Adrenal gland (tissue), 12 donors: ENCODE measurements around the gene FBXL17. TPM values are rescaled to one million over a fixed set of nuclear protein-coding genes. Genes with fewer than 3 reads are reported as not detected.

Experiments
- DNase-seq, 7 donors: peaks; one replicate each; pipeline ENCODE4 v3.0.0-alpha.2; 2019 to 2020
- H3K27ac ChIP-seq, 5 donors: fragments of 200-600 bp; sonication (generic) in 4 of 5; 1 replicate in 3 of 5; 2 replicates in 2 of 5; pipeline versions ENCODE4 v1.5.1 to v1.8.0; 2016 to 2020; ENCODE audit warnings: mild to moderate bottlenecking in 1 of 5
- H3K27me3 ChIP-seq: fragments of 200-600 bp; 2 replicates; pipeline ENCODE4 v1.8.0; 2021
- H3K36me3 ChIP-seq, 2 donors: fragments of 200-600 bp; replicated peaks in 1 of 2; 1 replicate in 1 of 2; 2 replicates in 1 of 2; pipeline versions ENCODE4 v1.5.1 to v1.8.0; 2018 to 2022
- H3K4me1 ChIP-seq, 2 donors: fragments of 200-600 bp; replicated peaks in 1 of 2; 1 replicate in 1 of 2; 2 replicates in 1 of 2; pipeline versions ENCODE4 v1.5.1 to v1.8.0; 2018 to 2021
- H3K4me3 ChIP-seq, 4 donors: fragments of 200-600 bp; sonication (generic) in 3 of 4; one replicate each; pipeline ENCODE4 v1.5.1; 2016 to 2018
- H3K9me3 ChIP-seq, 3 donors: fragments of 200-600 bp; sonication (generic) in 1 of 3; replicated peaks in 1 of 3; 1 replicate in 2 of 3; 2 replicates in 1 of 3; pipeline versions ENCODE4 v1.5.1 to v1.8.0; 2016 to 2021
- POLR2A ChIP-seq, 2 donors: fragments of 450-650 bp; IDR thresholded peaks; one replicate each; pipeline ENCODE4 v1.6.1; 2017; ENCODE audit warnings: antibody characterized with exemption in 2 of 2, mild to moderate bottlenecking in 2 of 2, moderate library complexity in 1 of 2
- WGBS, 4 donors: extraction: QIAGEN DNeasy Blood & Tissue Kit in 2 of 4; methylation state at CpG; one replicate each; pipeline versions ENCODE4 v1.1.5 to v1.1.7; 2013 to 2017; 5-methylcytosine and 5-hydroxymethylcytosine counted together
- intact Hi-C, 2 donors: fragments of 100-400 bp; cut with DNase I; formaldehyde crosslinking; loops; one replicate each; pipeline versions ENCODE4 v1.14.1 to v1.15.0; 2022 to 2023
- polyA plus RNA-seq, 3 donors: library from polyadenylated mRNA; stranded (reverse); fragments of 200-250 nt in 2 of 3; fragments of 350-450 nt in 1 of 3; fragmentation: Illumina TruSeq in 1 of 3; extraction: RNeasy Lipid Tissue Mini Kit (QIAGEN cat#74804) in 1 of 3; gene quantifications; one replicate each; pipeline ENCODE4 v1.2.3, GENCODE V29; 2013 to 2014
- total RNA-seq, 9 donors: library from RNA; depleted of rRNA in 4 of 9; stranded (reverse); fragments of >200 nt in 4 of 9; fragments of 120-200 nt in 1 of 9; fragmentation: NEBNext Ultra II Directional in 1 of 9; extraction: Animal tissue kit (Norgen Biotek cat#: 25700) in 1 of 9; gene quantifications; one replicate each; pipeline versions ENCODE4 v1.1.0 to v1.2.4, GENCODE V29; 2013 to 2023
- TF ChIP-seq, protein P1 (sequence below), 6 experiments: fragments of 450-650 bp in 4 of 6; fragments of 200-600 bp in 2 of 6; sonication (generic) in 1 of 6; IDR thresholded peaks; 1 replicate in 5 of 6; 2 replicates in 1 of 6; pipeline versions ENCODE4 v1.5.1 to v1.8.0; 2016 to 2021; ENCODE audit warnings: antibody characterized with exemption in 6 of 6, mild to moderate bottlenecking in 2 of 6, moderate library complexity in 1 of 6
- donor health status: healthy with polysubstance abuse.
- donor health status: Bipolar disorder and iron deficiency.
- donor health status: DM: yes; HTN: yes; CAD: no.
- donor health status: DM: no; HTN: no; CAD: no.
- donor health status: DM: no; HTN: no; CAD: no.
- donor health status: DM: yes; HTN: yes; CAD: no.

FBXL17 gene
- total and polyA plus RNA-seq, 12 donors, result 4.4 to 29.4 (median 21.3) TPM

DNA sequence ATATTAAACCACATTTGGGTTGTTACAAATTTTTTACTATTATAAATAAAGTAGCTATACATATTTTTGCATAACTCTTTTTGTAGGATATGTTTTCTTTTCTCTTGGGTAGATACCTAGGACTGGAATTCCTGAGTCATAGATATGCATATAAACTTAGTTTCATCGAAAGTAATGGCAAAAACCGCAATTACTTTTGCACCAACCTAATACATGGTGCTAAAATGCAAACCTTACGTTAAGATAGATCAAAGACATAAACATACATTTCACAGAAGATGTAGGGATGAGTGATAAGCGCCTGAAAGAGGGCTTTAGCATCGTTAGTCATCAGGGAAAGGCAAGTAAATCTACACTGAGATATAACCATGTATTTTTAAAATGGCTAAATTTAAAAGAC, 532.8 kb downstream of the FBXL17 start:
- TF ChIP-seq POLR2A (IDR thresholded peaks at IDR 0.05), result no peak
- Histone ChIP-seq H3K27me3 (no peaks in the 10 kb centered on the region), H3K36me3 (no peaks in the 10 kb centered on the region), H3K9me3 (no peaks in the 10 kb centered on the region), H3K4me1 (no peaks in the 10 kb centered on the region), H3K27ac (no peak overlapping the region), H3K4me3 (no peak overlapping the region)
- no peak for DNase-seq
- intact Hi-C loops, result no loop called here
- WGBS, 4 donors, result 91 to 93% (median 93%) methylated on average over 5 of the region's 5 CpGs

DNA sequence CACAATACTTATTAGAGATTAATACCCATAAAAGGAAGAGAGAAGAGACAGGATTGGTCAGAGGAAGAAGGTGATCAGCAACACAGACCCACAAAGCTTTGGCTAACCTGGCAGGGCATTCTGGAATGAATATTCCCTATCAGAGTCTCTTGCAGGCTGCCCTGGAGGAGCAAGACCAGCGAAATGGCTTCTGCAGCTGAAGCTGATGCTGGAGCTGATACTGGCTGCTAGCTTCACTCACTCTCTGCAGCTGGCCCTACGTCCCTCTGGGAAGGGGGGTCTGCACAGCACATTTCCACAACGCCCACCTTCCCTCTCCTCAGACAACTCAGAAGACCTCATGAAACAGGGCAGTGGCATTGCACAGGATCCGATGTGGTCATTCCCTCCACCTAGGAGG, 541.3 kb downstream of the FBXL17 start:
- no peaks in the 10 kb centered on the region for H3K36me3 ChIP-seq
- WGBS, 4 donors, result 79 to 89% (median 81%) methylated on average over 3 to 4 of the region's 4 CpGs
- no peak overlapping the region for H3K4me3 ChIP-seq
- no peak for DNase-seq
- no peak overlapping the region for H3K27ac ChIP-seq
- TF ChIP-seq, protein P1, sequence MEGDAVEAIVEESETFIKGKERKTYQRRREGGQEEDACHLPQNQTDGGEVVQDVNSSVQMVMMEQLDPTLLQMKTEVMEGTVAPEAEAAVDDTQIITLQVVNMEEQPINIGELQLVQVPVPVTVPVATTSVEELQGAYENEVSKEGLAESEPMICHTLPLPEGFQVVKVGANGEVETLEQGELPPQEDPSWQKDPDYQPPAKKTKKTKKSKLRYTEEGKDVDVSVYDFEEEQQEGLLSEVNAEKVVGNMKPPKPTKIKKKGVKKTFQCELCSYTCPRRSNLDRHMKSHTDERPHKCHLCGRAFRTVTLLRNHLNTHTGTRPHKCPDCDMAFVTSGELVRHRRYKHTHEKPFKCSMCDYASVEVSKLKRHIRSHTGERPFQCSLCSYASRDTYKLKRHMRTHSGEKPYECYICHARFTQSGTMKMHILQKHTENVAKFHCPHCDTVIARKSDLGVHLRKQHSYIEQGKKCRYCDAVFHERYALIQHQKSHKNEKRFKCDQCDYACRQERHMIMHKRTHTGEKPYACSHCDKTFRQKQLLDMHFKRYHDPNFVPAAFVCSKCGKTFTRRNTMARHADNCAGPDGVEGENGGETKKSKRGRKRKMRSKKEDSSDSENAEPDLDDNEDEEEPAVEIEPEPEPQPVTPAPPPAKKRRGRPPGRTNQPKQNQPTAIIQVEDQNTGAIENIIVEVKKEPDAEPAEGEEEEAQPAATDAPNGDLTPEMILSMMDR (IDR thresholded peaks at IDR 0.05), result no peak
- no peak for TF ChIP-seq POLR2A (IDR thresholded peaks at IDR 0.05)
- H3K27me3 ChIP-seq, result no peaks in the 10 kb centered on the region
- no peaks in the 10 kb centered on the region for H3K4me1 ChIP-seq
- intact Hi-C loops, result no loop called here
- no peaks in the 10 kb centered on the region for H3K9me3 ChIP-seq

DNA sequence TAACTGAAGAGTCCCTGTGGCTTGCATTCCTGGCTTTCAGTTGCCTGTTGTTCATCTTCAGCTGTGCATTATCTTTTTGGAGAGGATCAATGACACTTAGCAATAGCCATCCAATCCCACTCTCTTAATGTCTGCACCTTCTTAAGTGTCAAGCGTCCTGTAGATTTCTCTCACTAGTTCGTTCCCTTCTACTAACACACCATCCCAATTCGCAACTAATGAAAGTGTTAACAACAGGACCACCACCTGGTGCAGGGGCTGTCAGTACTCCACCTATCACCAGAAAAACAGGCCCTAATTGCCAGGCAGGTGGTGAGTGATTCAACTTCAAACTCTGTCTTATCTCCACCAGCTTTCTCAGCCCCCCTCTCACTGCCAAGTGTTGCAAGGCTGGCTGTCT, 541.7 kb downstream of the FBXL17 start:
- TF ChIP-seq, protein P1 (IDR thresholded peaks at IDR 0.05), result no peak
- no peak for TF ChIP-seq POLR2A (IDR thresholded peaks at IDR 0.05)
- intact Hi-C loops, result no loop called here
- H3K4me3 ChIP-seq, result no peak overlapping the region

DNA sequence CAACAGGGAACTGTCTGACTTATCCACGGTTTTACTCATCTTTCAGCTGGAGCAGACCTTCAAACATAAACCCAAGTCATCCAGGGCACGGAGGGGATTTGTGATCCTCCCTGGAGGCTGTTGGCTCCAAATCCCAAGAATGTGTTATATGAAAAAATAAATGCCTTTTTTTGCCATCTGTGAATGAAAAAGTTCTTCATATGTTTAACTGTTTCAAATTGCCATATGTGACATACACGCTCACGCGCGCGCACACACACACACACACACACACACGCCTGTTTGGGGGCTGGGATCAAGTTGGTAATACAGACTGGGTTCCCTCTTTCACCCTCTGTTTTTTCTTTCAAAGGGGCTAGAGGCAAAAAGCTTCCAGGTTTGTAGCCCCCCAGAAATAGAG, 546.8 kb downstream of the FBXL17 start:
- Histone ChIP-seq H3K9me3 (no peaks in the 10 kb centered on the region), H3K4me1 (no peaks in the 10 kb centered on the region), H3K4me3 (no peak overlapping the region), H3K27me3 (no peaks in the 10 kb centered on the region), H3K27ac (no peak overlapping the region), H3K36me3 (no peaks in the 10 kb centered on the region)
- intact Hi-C loops, result no loop called here
- TF ChIP-seq POLR2A (IDR thresholded peaks at IDR 0.05), result no peak
- WGBS, 4 donors, result 92 to 98% (median 94%) methylated on average over 8 of the region's 8 CpGs
- no peak for DNase-seq

More for the DNA sequence above, 541.7 kb downstream of the FBXL17 start:
- Histone ChIP-seq H3K27me3 (no peaks in the 10 kb centered on the region), H3K27ac (no peak overlapping the region), H3K36me3 (no peaks in the 10 kb centered on the region), H3K9me3 (no peaks in the 10 kb centered on the region), H3K4me1 (no peaks in the 10 kb centered on the region)
- 78 to 95% (median 83%) methylated on average over 3 of the region's 3 CpGs for WGBS, 4 donors
- DNase-seq, result no peak

DNA sequence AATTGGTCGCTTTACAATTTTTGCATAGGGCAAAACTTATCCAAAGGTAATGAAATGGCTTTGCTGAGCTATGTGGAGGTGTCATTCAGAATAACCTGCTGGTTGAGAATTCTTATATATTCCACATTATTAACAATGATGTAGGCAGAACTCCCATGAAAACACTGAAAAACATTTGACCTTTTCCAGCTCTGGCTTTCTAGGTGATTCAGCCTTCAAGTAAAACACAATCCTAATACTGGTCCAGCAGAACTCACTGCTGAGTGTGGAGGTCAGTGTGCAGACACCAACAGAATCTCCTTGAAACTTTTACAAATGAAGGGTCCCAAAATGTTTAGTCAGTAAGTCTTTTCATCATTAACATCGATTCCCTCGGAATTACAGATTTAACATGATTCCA, 549.2 kb downstream of the FBXL17 start:
- Histone ChIP-seq H3K27ac (no peak overlapping the region), H3K36me3 (no peaks in the 10 kb centered on the region), H3K4me3 (no peak overlapping the region), H3K27me3 (no peaks in the 10 kb centered on the region), H3K9me3 (no peaks in the 10 kb centered on the region), H3K4me1 (no peaks in the 10 kb centered on the region)
- DNase-seq, result no peak
- intact Hi-C loops, result no loop called here
- 77 to 90% (median 81%) methylated on average over 3 of the region's 3 CpGs for WGBS, 4 donors
- TF ChIP-seq, protein P1 (IDR thresholded peaks at IDR 0.05), result no peak
- no peak for TF ChIP-seq POLR2A (IDR thresholded peaks at IDR 0.05)
